ENCODE results near the gene MEA1. TPM values are rescaled to one million over a fixed set of nuclear protein-coding genes. Genes with fewer than 3 reads are reported as not detected.

The MEA1 gene
- total and polyA plus RNA-seq, 2 experiments from 2014 or later = 70.5 to 205 TPM

GRCh38 chr6:43016943-43017334 lies 3.2 kb upstream of the MEA1 start:
- Histone ChIP-seq H4K20me1 (replicated peaks; ENCODE audit: insufficient read depth) (peaks cover 13% of the 10 kb centered on the region), H3K36me3 (ENCODE audit: insufficient read depth) (peaks cover 16% of the 10 kb centered on the region; the same call in 1 of the 2 replicates), H3K4me1 (ENCODE audit: insufficient read depth) (peaks cover 23% of the 10 kb centered on the region), H3K79me2 (replicated peaks; ENCODE audit: insufficient read depth) (peaks cover 43% of the 10 kb centered on the region), H3K27ac (ENCODE audit: low read depth) (no peak overlapping the region), H3F3A (replicated peaks; ENCODE audit: low read depth) (peaks cover 20% of the 10 kb centered on the region; the same call in 1 of the 2 replicates), H3K9me2 (ENCODE audit: insufficient read depth) (no peaks in the 10 kb centered on the region), H2AFZ (no peak overlapping the region), H3K27me3 (ENCODE audit: insufficient read depth) (no peaks in the 10 kb centered on the region), H3K4me3 (no peak overlapping the region), H3K4me2 (no peak overlapping the region)
- ATAC-seq (no peak), DNase-seq (ENCODE audit: low spot score) (no peak)
- Mint-ChIP-seq H3K27ac (no peak overlapping the region), H3K36me3 (ENCODE audit: low read depth) (peaks cover 58% of the 10 kb centered on the region), H3K9me3 (no peaks in the 10 kb centered on the region; the same call in 1 of the 3 replicates), H3K4me1 (peaks cover 35% of the 10 kb centered on the region), H3K4me3 (no peak overlapping the region; the same call in 2 of the 3 replicates), H3K27me3 (ENCODE audit: insufficient read depth, low read depth, poor library complexity) (peaks cover 22% of the 10 kb centered on the region)
- TF ChIP-seq NANOG (IDR thresholded peaks at IDR 0.05; ENCODE audit: borderline replicate concordance) (no peak), ZNF114 (CRISPR knock-in tag; IDR thresholded peaks at IDR 0.05) (no peak), STAT1 (IDR thresholded peaks at IDR 0.05; ENCODE audit: unreplicated experiment) (no peak), ZNF331 (CRISPR knock-in tag; IDR thresholded peaks at IDR 0.05; ENCODE audit: low read depth) (no peak), CTCF (conservative IDR thresholded peaks at IDR 0.05; ENCODE audit: low read depth in 2 of 2) (no peak), EZH2phosphoT487 (IDR thresholded peaks at IDR 0.05; ENCODE audit: unreplicated experiment) (no peak), CREB1 (CRISPR knock-in tag; IDR thresholded peaks at IDR 0.05; ENCODE audit: low read depth) (no peak), ETS1 (IDR thresholded peaks at IDR 0.05) (no peak), JUNB (IDR thresholded peaks at IDR 0.05; ENCODE audit: unreplicated experiment) (no peak), EZH2 (IDR thresholded peaks at IDR 0.05; ENCODE audit: low read depth, unreplicated experiment) (no peak), ZNF462 (CRISPR knock-in tag; IDR thresholded peaks at IDR 0.05) (no peak), POLR2AphosphoS5 (IDR thresholded peaks at IDR 0.05; ENCODE audit: low read depth) (no peak), REST (IDR thresholded peaks at IDR 0.05; ENCODE audit: unreplicated experiment) (no peak)
